Mucosa of descending colon (tissue), 3 donors: ENCODE results near the gene CEND1. TPM values are rescaled to one million over a fixed set of nuclear protein-coding genes. Genes with fewer than 3 reads are reported as not detected.
A peak's percentile ranks its signal among the peaks of the same experiment; 100 is the strongest.

ENCODE experiments used
- ATAC-seq: fragments of 200-7000 bp; cut with Tn5 transposase; one replicate; pipeline ENCODE4 v1.9.1; 2020; ENCODE audit warnings: mild to moderate bottlenecking, moderate library complexity
- DNase-seq, 3 donors: peaks; one replicate each; pipeline ENCODE4 v3.0.0-alpha.2; 2020
- H3K36me3 ChIP-seq: fragments of 200-600 bp; one replicate; pipeline ENCODE4 v1.8.0; 2021; ENCODE audit warnings: low read depth, mild to moderate bottlenecking
- H3K4me1 ChIP-seq: fragments of 200-600 bp; one replicate; pipeline ENCODE4 v1.8.0; 2021; ENCODE audit warnings: low read depth, mild to moderate bottlenecking
- H3K4me3 ChIP-seq: fragments of 200-600 bp; one replicate; pipeline ENCODE4 v1.8.0; 2021; ENCODE audit warnings: mild to moderate bottlenecking
- H3K9me3 ChIP-seq: fragments of 200-600 bp; one replicate; pipeline ENCODE4 v1.8.0; 2021; ENCODE audit warnings: mild to moderate bottlenecking
- intact Hi-C, 2 donors: fragments of 100-400 bp; cut with DNase I in 1 of 2; cut with micrococcal nuclease in 1 of 2; formaldehyde crosslinking; loops; one replicate each; pipeline versions ENCODE4 v1.11.0 to v1.11.1; 2022; cut with DNase I, micrococcal nuclease
- long read RNA-seq, 2 donors: library from polyadenylated mRNA; unstranded; transcript quantifications; one replicate each; pipeline ENCODE4 v2.0.0, GENCODE V29; 2019 to 2021
- total RNA-seq, 3 donors: library from RNA; stranded (reverse); fragmentation: NEBNext Ultra II Directional in 2 of 3; extraction: Animal tissue kit (Norgen Biotek cat#: 25700) in 2 of 3; gene quantifications; one replicate each; pipeline versions ENCODE4 v1.2.1 to v1.2.4, GENCODE V29; 2021 to 2023
- TF ChIP-seq, protein P1 (sequence below): fragments of 200-600 bp; IDR thresholded peaks from one replicate; pipeline ENCODE4 v1.8.0; 2022; ENCODE audit warnings: antibody characterized with exemption, mild to moderate bottlenecking
- donor health status: DM: no; HTN: no; CAD: no; lungs with moderate emphysema.
- donor health status: DM: no; HTN: no; CAD: no.
- donor health status: DM: no; HTN: yes; CAD: no.

The CEND1 gene
- total RNA-seq, result 1 to 10 TPM in 1 of 3 donors, under 1 TPM in 1, not detected in 1; 0.34 to 2.2 TPM
- long read RNA-seq, donor 1, transcript CEND1-201 (2 exons, 1,649 nt), result major isoform, 8 of 11 reads
- long read RNA-seq, donor 1, partial matches to known transcripts, result 0 of 11 reads
- long read RNA-seq, donor 1, other reads (novel, unspliced or antisense), result 3 of 11 reads
- long read RNA-seq, donor 2, partial matches to known transcripts, result 0 of 1 reads
- long read RNA-seq, donor 2, other reads (novel, unspliced or antisense), result 0 of 1 reads

GRCh38 chr11:789943-790342 is at the start of gene CEND1:
Gene CEND1, minus strand, starts transcription at chr11:790090. Its CDS starts 1,514 bp downstream, at chr11:788576.
- Histone ChIP-seq H3K36me3 (no peaks in the 10 kb centered on the region), H3K4me3 (no peak within 1 kb of the TSS), H3K4me1 (no peaks in the 10 kb centered on the region), H3K9me3 (no peaks in the 10 kb centered on the region)
- ATAC-seq, result peak; percentile 43
- intact Hi-C loops, result no loop called here
- TF ChIP-seq, protein P1, sequence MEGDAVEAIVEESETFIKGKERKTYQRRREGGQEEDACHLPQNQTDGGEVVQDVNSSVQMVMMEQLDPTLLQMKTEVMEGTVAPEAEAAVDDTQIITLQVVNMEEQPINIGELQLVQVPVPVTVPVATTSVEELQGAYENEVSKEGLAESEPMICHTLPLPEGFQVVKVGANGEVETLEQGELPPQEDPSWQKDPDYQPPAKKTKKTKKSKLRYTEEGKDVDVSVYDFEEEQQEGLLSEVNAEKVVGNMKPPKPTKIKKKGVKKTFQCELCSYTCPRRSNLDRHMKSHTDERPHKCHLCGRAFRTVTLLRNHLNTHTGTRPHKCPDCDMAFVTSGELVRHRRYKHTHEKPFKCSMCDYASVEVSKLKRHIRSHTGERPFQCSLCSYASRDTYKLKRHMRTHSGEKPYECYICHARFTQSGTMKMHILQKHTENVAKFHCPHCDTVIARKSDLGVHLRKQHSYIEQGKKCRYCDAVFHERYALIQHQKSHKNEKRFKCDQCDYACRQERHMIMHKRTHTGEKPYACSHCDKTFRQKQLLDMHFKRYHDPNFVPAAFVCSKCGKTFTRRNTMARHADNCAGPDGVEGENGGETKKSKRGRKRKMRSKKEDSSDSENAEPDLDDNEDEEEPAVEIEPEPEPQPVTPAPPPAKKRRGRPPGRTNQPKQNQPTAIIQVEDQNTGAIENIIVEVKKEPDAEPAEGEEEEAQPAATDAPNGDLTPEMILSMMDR, result no peak
- peak in 2 of 3 donors; percentile 35 to 57 for DNase-seq

- TF ChIP-seq, protein P1, result no peak
- no peak for ATAC-seq
- no peak overlapping the region for H3K4me3 ChIP-seq
- no peaks in the 10 kb centered on the region for H3K9me3 ChIP-seq
- H3K36me3 ChIP-seq, result no peaks in the 10 kb centered on the region
- DNase-seq, result no peak
- intact Hi-C loops, result no loop called here
- H3K4me1 ChIP-seq, result peaks cover 49% of the 10 kb centered on the region
These were observed 49.4 kb upstream of the CEND1 start for GRCh38 chr11:839280-839623.

- peaks cover 44% of the 10 kb centered on the region for H3K4me1 ChIP-seq
- H3K36me3 ChIP-seq, result no peaks in the 10 kb centered on the region
- H3K9me3 ChIP-seq, result no peaks in the 10 kb centered on the region
- ATAC-seq, result peak; percentile 29
- TF ChIP-seq, protein P1, result no peak
- no peak overlapping the region for H3K4me3 ChIP-seq
- intact Hi-C loops, result no loop called here
- peak; percentile 33 to 79 (median 77) for DNase-seq
These were observed 48.8 kb upstream of the CEND1 start for GRCh38 chr11:838441-839279.

GRCh38 chr11:837990-838307 is 48.1 kb upstream of the CEND1 start:
- Histone ChIP-seq H3K4me3 (no peak overlapping the region), H3K36me3 (no peaks in the 10 kb centered on the region), H3K9me3 (no peaks in the 10 kb centered on the region), H3K4me1 (peaks cover 37% of the 10 kb centered on the region)
- intact Hi-C loops, result no loop called here
- TF ChIP-seq, protein P1, result no peak
- ATAC-seq (no peak), DNase-seq (no peak)

DNA sequence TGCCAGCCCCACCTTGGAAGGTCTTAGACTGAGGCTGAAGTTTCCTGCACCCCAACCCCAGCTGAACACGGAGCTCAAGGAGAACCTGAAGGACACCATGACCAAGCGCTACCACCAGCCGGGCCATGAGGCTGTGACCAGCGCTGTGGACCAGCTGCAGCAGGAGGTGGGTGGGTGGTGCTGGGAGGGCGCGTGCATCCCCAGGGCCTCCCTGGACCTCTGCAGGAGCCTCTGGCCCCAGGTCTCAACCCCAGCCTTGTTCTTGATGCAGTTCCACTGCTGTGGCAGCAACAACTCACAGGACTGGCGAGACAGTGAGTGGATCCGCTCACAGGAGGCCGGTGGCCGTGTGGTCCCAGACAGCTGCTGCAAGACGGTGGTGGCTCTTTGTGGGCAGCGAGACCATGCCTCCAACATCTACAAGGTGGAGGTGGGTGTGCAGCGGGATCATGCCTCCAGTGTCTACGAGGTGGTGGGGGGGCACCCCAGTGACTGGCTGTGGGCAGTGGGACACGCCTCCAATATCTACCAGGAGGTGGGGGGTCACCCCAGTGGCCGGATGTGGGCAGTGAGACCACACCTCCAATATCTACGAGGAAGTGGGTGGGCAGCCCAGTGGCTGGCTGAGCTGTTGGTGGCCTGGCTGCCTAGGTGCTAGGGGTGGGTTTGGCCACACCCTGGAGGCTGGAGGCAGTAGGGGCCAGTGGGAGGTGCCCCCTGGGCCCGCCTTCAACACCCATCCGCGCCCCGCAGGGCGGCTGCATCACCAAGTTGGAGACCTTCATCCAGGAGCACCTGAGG is 47.5 kb upstream of the CEND1 start:
- peaks cover 37% of the 10 kb centered on the region for H3K4me1 ChIP-seq
- no peaks in the 10 kb centered on the region for H3K36me3 ChIP-seq
- H3K9me3 ChIP-seq, result no peaks in the 10 kb centered on the region
- intact Hi-C loops, result no loop called here
- TF ChIP-seq, protein P1, result no peak
- DNase-seq (peak in 1 of 3 donors; percentile 25), ATAC-seq (no peak)
- no peak overlapping the region for H3K4me3 ChIP-seq
